ENCODE measurements around the gene MCM9. TPM values are rescaled to one million over a fixed set of nuclear protein-coding genes. Genes with fewer than 3 reads are reported as not detected.

MCM9 gene
- total RNA-seq, 2 donors from 2014 or later = 9.9 to 33.9 TPM

- H3K4me3 ChIP-seq = no peak overlapping the region
- H3K4me1 ChIP-seq = peaks cover 5% of the 10 kb centered on the region
- intact Hi-C loops (cut with DNase I) = no loop called here
- H3K9me3 ChIP-seq = no peaks in the 10 kb centered on the region
- DNase-seq = no peak
- no peak for ATAC-seq
- TF ChIP-seq POLR2A (IDR thresholded peaks at IDR 0.05) (no peak), CTCF (IDR thresholded peaks at IDR 0.05) (no peak)
- no peak overlapping the region for H3K27ac ChIP-seq
- WGBS, 2 donors = 98% methylated on average over 5 of the region's 5 CpGs
- no peaks in the 10 kb centered on the region for H3K36me3 ChIP-seq (replicated peaks in 1 of 2; ENCODE audit: insufficient read depth in 1 of 2, low read depth in 2 of 2)
- no peaks in the 10 kb centered on the region for H3K27me3 ChIP-seq
Measured at GRCh38 chr6:118789419-118789818, 145.5 kb downstream of the MCM9 start.

- intact Hi-C loops (cut with DNase I) = no loop called here
- WGBS, 2 donors = 87 to 90% methylated on average over 4 of the region's 4 CpGs
Measured at GRCh38 chr6:118788702-118789101, 146.3 kb downstream of the MCM9 start.

GRCh38 chr6:118787724-118788423, 147.1 kb downstream of the MCM9 start:
- Histone ChIP-seq H3K4me3 (no peak overlapping the region), H3K36me3 (replicated peaks in 1 of 2; ENCODE audit: insufficient read depth in 1 of 2, low read depth in 2 of 2) (no peaks in the 10 kb centered on the region), H3K9me3 (no peaks in the 10 kb centered on the region), H3K27me3 (no peaks in the 10 kb centered on the region), H3K4me1 (peaks cover 6% of the 10 kb centered on the region), H3K27ac (no peak overlapping the region)
- intact Hi-C loops (cut with DNase I) = no loop called here
- TF ChIP-seq POLR2A (IDR thresholded peaks at IDR 0.05) = no peak
- no peak for TF ChIP-seq CTCF (IDR thresholded peaks at IDR 0.05)
- peak in 2 of 4 donors; percentile 11 to 23 for DNase-seq
- ATAC-seq = no peak
- 78 to 80% methylated on average over 6 of the region's 6 CpGs for WGBS, 2 donors

More at GRCh38 chr6:118788702-118789101, 146.3 kb downstream of the MCM9 start:
- TF ChIP-seq CTCF (IDR thresholded peaks at IDR 0.05) (no peak), POLR2A (IDR thresholded peaks at IDR 0.05) (no peak)
- Histone ChIP-seq H3K27ac (no peak overlapping the region), H3K27me3 (no peaks in the 10 kb centered on the region), H3K4me3 (no peak overlapping the region), H3K4me1 (peaks cover 6% of the 10 kb centered on the region), H3K9me3 (no peaks in the 10 kb centered on the region), H3K36me3 (replicated peaks in 1 of 2; ENCODE audit: insufficient read depth in 1 of 2, low read depth in 2 of 2) (no peaks in the 10 kb centered on the region)
- DNase-seq = no peak
- no peak for ATAC-seq

- intact Hi-C loops (cut with DNase I) = no loop called here
- 72 to 82% methylated on average over 7 to 8 of the region's 8 CpGs for WGBS, 2 donors
- no peaks in the 10 kb centered on the region for H3K27me3 ChIP-seq
- H3K27ac ChIP-seq = no peak overlapping the region
- H3K36me3 ChIP-seq (replicated peaks in 1 of 2; ENCODE audit: insufficient read depth in 1 of 2, low read depth in 2 of 2) = no peaks in the 10 kb centered on the region
- H3K9me3 ChIP-seq = no peaks in the 10 kb centered on the region
- no peak overlapping the region for H3K4me3 ChIP-seq
- peaks cover 6% of the 10 kb centered on the region for H3K4me1 ChIP-seq
- ATAC-seq (no peak), DNase-seq (no peak)
- TF ChIP-seq CTCF (IDR thresholded peaks at IDR 0.05) (no peak), POLR2A (IDR thresholded peaks at IDR 0.05) (no peak)
Measured at GRCh38 chr6:118786596-118787453, 148.1 kb downstream of the MCM9 start.

Data from body of pancreas (tissue), 4 donors.